Measurements from ENCODE around the gene HSP90AB1.

Gene HSP90AB1

GRCh38 chr6:44255105-44255808 lies 8.4 kb downstream of the HSP90AB1 start:
- DNase-seq (ENCODE audit: low read depth, low spot score), result no peak

DNA sequence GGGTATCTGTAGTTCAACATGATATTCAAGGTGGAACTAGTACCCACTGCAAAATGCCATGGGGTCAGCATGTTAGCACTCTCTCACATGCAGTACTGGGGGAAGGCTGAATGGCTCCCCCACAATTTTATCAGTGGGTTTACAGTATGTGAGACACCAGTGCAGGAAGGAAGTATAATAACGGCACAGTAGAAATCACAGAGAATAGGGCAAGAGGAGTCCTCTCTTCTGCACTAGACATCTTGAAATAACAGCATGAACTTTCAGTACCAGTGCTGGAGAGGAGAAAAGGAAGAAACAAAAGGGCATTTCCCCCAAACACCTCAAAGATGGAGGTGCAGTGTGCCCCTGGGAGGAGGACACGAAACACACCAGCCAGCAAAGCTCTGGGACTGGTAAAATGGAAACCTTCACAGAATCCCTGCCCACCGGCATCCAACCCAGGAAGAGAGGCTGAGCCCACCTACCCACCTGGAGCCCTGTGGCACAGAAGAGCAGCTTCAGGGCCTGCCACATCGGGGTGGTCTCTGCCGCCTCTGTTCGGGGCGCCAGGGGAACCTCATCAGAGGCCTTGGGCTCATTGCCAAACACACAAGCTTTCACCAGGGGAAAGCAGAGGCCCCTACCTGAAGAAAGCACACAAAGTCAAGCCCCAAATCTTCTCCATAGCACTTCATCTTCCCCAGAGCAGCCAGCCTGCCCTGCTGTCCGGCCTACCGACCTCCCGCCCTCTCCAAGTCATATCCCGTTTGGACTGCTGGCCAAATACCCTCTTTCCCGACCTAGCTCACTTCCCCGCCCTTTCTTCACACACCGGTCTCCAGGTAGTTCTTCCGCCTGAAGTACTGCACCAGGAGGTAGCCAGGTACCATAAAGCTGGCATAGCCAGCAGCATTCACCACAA lies 9.2 kb downstream of the HSP90AB1 start:
- no peak for DNase-seq (ENCODE audit: low read depth, low spot score)

DNA sequence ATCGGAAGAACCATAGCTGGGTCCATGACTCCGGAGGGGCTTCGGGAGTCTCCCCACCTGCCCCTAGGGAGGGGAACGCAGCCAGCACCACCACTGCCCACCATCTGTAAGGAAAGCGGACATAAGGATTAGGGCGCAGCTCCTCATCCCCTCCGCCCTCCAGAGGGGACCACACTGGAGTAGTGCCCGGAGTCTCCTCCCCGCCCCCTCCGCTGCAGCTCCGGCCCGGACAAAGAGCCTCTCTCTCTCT lies 9.8 kb downstream of the HSP90AB1 start:
- DNase-seq (ENCODE audit: low read depth, low spot score), result no peak

- DNase-seq (ENCODE audit: low read depth, low spot score), result no peak
Observed at GRCh38 chr6:44257025-44257752, 10.3 kb downstream of the HSP90AB1 start, which contains the start of gene SLC35B2. Gene SLC35B2, minus strand, starts transcription at chr6:44257528. Its CDS starts 118 bp downstream, at chr6:44257410.

DNA sequence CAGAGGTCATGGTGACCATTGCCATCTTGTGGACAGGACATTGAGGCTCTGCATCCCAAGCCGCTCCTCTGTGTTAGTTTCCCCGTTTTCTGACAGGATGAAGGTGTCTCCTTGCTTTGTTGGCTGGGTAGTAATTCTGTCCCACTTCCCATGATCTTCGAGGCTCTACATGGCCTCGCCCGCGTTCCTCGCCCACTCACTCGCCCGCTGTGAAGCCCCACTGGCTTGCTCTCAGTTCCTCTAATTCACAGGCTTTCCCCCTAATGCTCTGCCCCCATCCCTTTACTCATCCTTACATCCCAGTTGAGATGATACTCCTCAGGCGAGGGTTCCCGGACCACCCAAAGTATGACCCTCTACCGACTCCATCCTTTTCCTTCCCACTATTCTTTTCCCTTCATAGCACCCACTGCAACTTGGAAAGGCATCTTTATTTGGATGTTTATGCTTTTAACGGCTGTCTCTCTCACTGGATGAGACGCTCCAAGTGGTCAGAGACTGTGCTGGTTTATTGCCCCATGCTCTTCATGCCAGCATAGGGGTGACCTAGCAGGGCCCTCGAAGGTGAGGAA lies 10.9 kb downstream of the HSP90AB1 start:
- DNase-seq (ENCODE audit: low read depth, low spot score), result no peak

GRCh38 chr6:44258325-44258863 lies 11.5 kb downstream of the HSP90AB1 start:
- no peak for DNase-seq (ENCODE audit: low read depth, low spot score)

GRCh38 chr6:44258921-44259320 lies 12.0 kb downstream of the HSP90AB1 start:
- DNase-seq (ENCODE audit: low read depth, low spot score), result no peak

DNA sequence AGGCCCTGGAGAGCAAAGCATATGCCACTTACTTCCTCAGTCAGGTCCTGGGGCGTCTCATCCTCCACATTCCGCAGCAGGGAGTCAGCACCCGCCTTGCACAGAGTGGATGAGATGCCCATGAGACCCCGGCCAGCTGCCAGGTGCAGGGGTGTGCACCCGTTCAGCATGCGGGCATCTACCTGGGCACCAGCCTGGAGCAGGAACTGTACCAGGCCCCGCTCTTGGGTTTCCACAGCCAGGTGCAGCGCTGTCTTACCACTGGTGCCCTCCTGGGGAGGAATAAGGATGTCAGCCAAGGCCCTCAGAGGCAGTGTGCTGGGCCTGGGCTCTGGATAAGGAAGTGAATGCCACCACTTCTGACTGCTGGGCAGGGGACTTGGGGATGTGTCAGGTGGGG lies 13.1 kb downstream of the HSP90AB1 start:
- no peak for DNase-seq (ENCODE audit: low read depth, low spot score)

- no peak for DNase-seq (ENCODE audit: low read depth, low spot score)
Observed at GRCh38 chr6:44260451-44261297, 13.8 kb downstream of the HSP90AB1 start.

- no peak for DNase-seq (ENCODE audit: low read depth, low spot score)
Observed at GRCh38 chr6:44261581-44261980, 14.7 kb downstream of the HSP90AB1 start.

GRCh38 chr6:44262467-44263353 lies 15.8 kb downstream of the HSP90AB1 start:
- DNase-seq (ENCODE audit: low read depth, low spot score), result no peak

- DNase-seq (ENCODE audit: low read depth, low spot score), result no peak
Observed at GRCh38 chr6:44263354-44264100, 16.6 kb downstream of the HSP90AB1 start.

GRCh38 chr6:44264154-44265006 lies 17.5 kb downstream of the HSP90AB1 start:
- no peak for DNase-seq (ENCODE audit: low read depth, low spot score)

DNA sequence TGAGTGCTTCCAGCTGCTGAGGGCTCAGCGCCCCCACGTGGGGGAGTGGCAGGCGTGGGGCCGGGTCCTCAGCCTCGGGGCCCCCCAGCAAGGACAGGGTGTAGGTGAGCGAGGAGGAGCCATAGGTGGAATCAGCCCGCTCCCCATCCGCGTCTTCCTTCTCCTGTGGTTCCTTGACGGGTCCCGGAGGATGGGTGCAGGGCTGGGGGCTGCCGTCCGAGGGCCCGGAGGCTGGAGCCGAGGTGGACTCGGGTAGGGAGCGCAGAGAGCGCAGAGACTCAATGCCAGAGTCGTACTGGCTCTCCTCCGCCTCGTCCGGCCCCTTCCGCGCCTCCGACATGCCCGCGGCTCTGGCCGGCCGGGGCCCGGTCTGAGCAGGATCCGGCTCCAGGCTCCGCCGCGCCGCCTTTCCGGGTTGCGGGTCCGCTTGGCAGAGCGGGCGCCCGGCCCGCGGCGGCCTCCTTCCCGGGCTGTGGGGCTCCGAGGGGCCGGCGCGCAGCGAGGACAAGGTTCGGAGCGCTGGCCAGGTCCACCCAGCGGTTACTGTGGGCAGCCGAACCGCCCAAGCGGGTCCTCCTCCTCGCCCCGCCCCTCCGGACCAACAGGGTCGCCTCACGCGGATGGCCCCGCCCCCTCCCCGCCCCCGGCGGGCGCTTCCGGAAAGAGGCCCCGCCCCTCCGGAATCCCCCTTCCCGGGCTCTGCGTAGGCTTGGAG lies 18.3 kb downstream of the HSP90AB1 start, which contains the start of gene NFKBIE:
Gene NFKBIE, minus strand, starts transcription at position 545 of the 715 bp plus-strand sequence. Its CDS starts 205 bp downstream, at position 340.
- peak; percentile 90 for DNase-seq (ENCODE audit: low read depth, low spot score)

DNA sequence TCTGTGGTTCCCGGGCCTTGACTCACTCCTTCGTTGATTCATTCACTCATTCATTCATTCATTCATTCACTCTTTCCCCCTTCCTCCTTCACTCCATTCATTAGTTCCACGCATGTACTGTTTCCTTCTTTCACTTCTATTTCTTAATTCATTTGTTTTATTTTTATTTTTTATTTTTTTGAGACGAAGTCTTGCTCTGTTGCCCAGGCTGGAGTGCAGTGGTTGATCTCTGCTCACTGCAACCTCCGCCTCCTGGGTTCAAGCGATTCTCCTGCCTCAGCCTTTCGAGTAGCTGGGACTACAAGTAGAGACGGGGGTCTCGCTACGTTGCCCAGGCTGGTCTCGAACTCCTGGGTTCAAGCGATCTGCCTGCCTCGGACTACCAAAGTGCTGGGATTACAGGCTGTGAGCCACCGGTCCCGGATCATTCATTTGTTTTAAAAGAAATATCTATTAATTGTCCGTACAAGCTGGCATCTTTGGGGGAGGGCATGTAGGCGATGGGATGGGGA lies 18.9 kb downstream of the HSP90AB1 start:
- DNase-seq (ENCODE audit: low read depth, low spot score), result no peak

- no peak for DNase-seq (ENCODE audit: low read depth, low spot score)
Observed at GRCh38 chr6:44266347-44266746, 19.4 kb downstream of the HSP90AB1 start.

DNA sequence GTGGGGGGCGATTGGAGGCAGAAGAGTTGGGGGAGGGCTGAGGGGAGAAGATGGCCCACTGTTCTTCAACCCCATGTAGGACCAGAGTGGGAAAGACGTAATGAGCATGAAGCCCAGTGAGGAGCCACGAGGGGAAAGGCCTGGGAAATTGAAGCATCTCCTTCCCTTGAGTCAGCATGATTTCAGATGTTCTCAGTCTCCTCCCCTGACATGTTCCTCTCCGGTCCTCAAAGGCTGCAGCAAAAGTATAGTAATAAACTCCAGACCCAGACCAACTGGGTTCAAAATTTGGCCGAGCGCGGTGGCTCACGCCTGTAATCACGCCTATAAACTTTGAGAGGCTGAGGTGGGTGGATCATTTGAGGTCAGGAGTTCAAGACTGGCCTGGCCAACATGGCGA lies 20.4 kb downstream of the HSP90AB1 start:
- no peak for DNase-seq (ENCODE audit: low read depth, low spot score)
